K562 (cell line): ENCODE measurements around the gene ARID3A. TPM values are rescaled to one million over a fixed set of nuclear protein-coding genes. Genes with fewer than 3 reads are reported as not detected.

ENCODE experiments used
- ATF7 ChIP-seq: fragments of 450-650 bp; IDR thresholded peaks from 2 replicates; pipeline ENCODE4 v1.7.1; 2014; ENCODE audit warnings: mild to moderate bottlenecking, moderate library complexity
- CCNT2 ChIP-seq: IDR thresholded peaks from 2 replicates; pipeline ENCODE4 v1.6.1; 2011; ENCODE audit warnings: borderline replicate concordance, low read depth, mild to moderate bottlenecking, moderate library complexity, mixed read lengths, low read length; ENCODE audit not compliant: insufficient read length; ENCODE audit errors: extremely low read depth
- ESRRA ChIP-seq: fragments of 450-650 bp; IDR thresholded peaks from 2 replicates; pipeline ENCODE4 v1.6.1; 2014; ENCODE audit warnings: low read depth, mild to moderate bottlenecking, moderate library complexity, borderline replicate concordance
- KDM5B ChIP-seq: fragments of 200-600 bp; sonication (generic); IDR thresholded peaks from 2 replicates; pipeline ENCODE4 v1.6.1; 2012; ENCODE audit warnings: low read depth, mild to moderate bottlenecking, moderate library complexity, low read length, control low read depth, inconsistent platforms; ENCODE audit not compliant: insufficient replicate concordance
- MEIS2 ChIP-seq: fragments of 450-650 bp; IDR thresholded peaks from 2 replicates; pipeline ENCODE4 v1.6.1; 2014; ENCODE audit warnings: mild to moderate bottlenecking; ENCODE audit not compliant: partially characterized antibody
- RAD21 ChIP-seq, 2 experiments: fragments of 250-450 bp in 1 of 2; fragments of 450-650 bp in 1 of 2; sonication (Bioruptor Pico) in 1 of 2; formaldehyde crosslinking in 1 of 2; IDR thresholded peaks in 1 of 2; conservative IDR thresholded peaks in 1 of 2; 2 replicates each; pipeline versions ENCODE4 v1.4.0 to v1.8.0; 2020 to 2022; ENCODE audit warnings: mild to moderate bottlenecking in 2 of 2, moderate library complexity in 1 of 2
- RFX1 ChIP-seq: fragments of 450-650 bp; IDR thresholded peaks from 2 replicates; pipeline ENCODE4 v1.6.1; 2016; ENCODE audit warnings: mild to moderate bottlenecking, moderate library complexity
- RNF2 ChIP-seq: sonication (generic); IDR thresholded peaks from 2 replicates; pipeline ENCODE4 v1.6.1; 2016
- SIN3B ChIP-seq: fragments of 450-650 bp; IDR thresholded peaks from 2 replicates; pipeline ENCODE4 v1.6.1; 2017; ENCODE audit warnings: low read depth, mild to moderate bottlenecking, moderate library complexity
- SOX6 ChIP-seq: fragments of 450-650 bp; IDR thresholded peaks from 2 replicates; pipeline ENCODE4 v1.6.1; 2014; ENCODE audit warnings: mild to moderate bottlenecking
- XRCC5 ChIP-seq: fragments of 200-400 bp; formaldehyde crosslinking; IDR thresholded peaks from 2 replicates; pipeline ENCODE4 v1.6.1; 2017; ENCODE audit warnings: low read depth, mild to moderate bottlenecking, low read length
- ZBTB17 ChIP-seq: fragments of 450-650 bp; formaldehyde crosslinking; IDR thresholded peaks from 2 replicates; pipeline ENCODE4 v1.4.0; 2020; ENCODE audit warnings: mild to moderate bottlenecking
- ZBTB43 ChIP-seq: sonication (generic); formaldehyde crosslinking; IDR thresholded peaks from 2 replicates; pipeline ENCODE4 v1.8.0; 2023; ENCODE audit warnings: mild to moderate bottlenecking, missing genetic modification reagents
- ZBTB49 ChIP-seq: sonication (generic); formaldehyde crosslinking; IDR thresholded peaks from 2 replicates; pipeline ENCODE4 v1.8.0; 2022; ENCODE audit warnings: missing genetic modification reagents, mild to moderate bottlenecking, borderline replicate concordance
- ZNF282 ChIP-seq: sonication (generic); formaldehyde crosslinking; IDR thresholded peaks from 2 replicates; pipeline ENCODE4 v1.8.1; 2023; ENCODE audit warnings: missing genetic modification reagents
- ZNF592 ChIP-seq: fragments of 450-650 bp; IDR thresholded peaks from 2 replicates; pipeline ENCODE4 v1.6.1; 2017; ENCODE audit warnings: antibody characterized with exemption, mild to moderate bottlenecking
- ZNF76 ChIP-seq: fragments of 250-450 bp; sonication (Bioruptor Pico); IDR thresholded peaks from 2 replicates; pipeline ENCODE4 v1.4.0; 2020; ENCODE audit warnings: mild to moderate bottlenecking, moderate library complexity, borderline replicate concordance
- ZNF764 ChIP-seq: fragments of 250-450 bp; sonication (Bioruptor Pico); IDR thresholded peaks from 2 replicates; pipeline ENCODE4 v1.4.0; 2020; ENCODE audit warnings: low read depth, mild to moderate bottlenecking, moderate library complexity
- polyA plus RNA-seq, 8 experiments: library from polyadenylated mRNA; depleted of rRNA in 4 of 8; stranded (reverse) in 5 of 8; unstranded in 3 of 8; fragments of >200 nt; fragmentation: Nextera tagmentation in 2 of 8; fragmentation: Illumina TruSeq in 1 of 8; extraction: Ambion mirVana in 2 of 8; extraction: Trizol in 1 of 8; gene quantifications; 2 replicates each; pipeline versions ENCODE4 v1.2.1 to v1.2.3, GENCODE V29; 2011 to 2014; ENCODE audit warnings: inconsistent platforms in 1 of 8, missing spikeins in 1 of 8
- total RNA-seq, 7 experiments: library from RNA; depleted of rRNA in 6 of 7; stranded (reverse); fragments of >200 nt in 6 of 7; fragmentation: Illumina TruSeq in 2 of 7; extraction: Trizol in 2 of 7; gene quantifications; 2 replicates each; pipeline versions ENCODE4 v1.2.1 to v1.2.3, GENCODE V29; 2011 to 2021; ENCODE audit warnings: low replicate concordance in 1 of 7
- TF ChIP-seq, protein P1 (sequence below): fragments of 450-650 bp; formaldehyde crosslinking; IDR thresholded peaks from 2 replicates; pipeline ENCODE4 v1.4.0; 2020; ENCODE audit warnings: mild to moderate bottlenecking

Gene ARID3A
- total and polyA plus RNA-seq, 9 of the 15 experiments (the other 6 are each of a cell fraction or from before 2014, with no cell fraction given), result 1.4 to 118 (median 31.2) TPM

DNA sequence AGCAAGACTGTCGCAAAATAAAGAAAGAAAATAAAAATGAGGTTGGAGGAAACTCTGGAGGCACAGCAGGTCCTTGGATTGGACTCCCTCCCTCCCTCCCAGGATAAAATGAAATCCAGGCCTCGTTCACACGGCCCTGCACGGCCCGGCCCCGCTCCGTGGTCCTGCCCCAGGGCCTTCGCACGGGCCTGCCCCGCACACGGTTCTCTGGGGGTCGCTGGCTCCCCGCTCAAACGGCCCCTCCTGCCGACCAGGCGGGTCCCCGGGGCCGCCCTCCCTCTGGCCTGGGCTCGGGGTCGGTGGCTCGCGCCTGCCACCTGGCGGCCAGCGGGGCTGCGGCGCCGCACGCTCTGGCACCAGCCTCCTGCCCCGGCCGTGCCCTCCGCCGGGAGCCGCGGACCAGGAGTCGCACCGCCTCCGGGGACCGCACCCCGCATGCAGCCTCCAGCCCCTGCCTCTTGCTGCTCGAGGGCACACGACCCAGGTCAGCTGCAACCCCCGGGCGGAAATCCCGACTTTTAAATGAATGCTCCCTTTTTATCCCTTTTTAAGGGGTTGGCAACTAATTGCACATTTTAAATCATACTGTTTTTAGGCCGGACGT lies 56.8 kb downstream of the ARID3A start (continued):
- no peak for TF ChIP-seq RNF2
- TF ChIP-seq ZNF764 (CRISPR knock-in tag), result 0 out of 2 replicates have a peak, but pooled peaks have one; percentile 20
- TF ChIP-seq SIN3B, result peak; percentile 68
- peak; percentile 42; the same call in 1 of the 2 replicates for TF ChIP-seq ATF7
- no peak for TF ChIP-seq MEIS2
- no peak for TF ChIP-seq ZBTB49 (CRISPR knock-in tag)
- peak; percentile 70 for TF ChIP-seq CCNT2
- peak; percentile 34; the same call in 1 of the 2 replicates for TF ChIP-seq ESRRA
- TF ChIP-seq, protein P1, sequence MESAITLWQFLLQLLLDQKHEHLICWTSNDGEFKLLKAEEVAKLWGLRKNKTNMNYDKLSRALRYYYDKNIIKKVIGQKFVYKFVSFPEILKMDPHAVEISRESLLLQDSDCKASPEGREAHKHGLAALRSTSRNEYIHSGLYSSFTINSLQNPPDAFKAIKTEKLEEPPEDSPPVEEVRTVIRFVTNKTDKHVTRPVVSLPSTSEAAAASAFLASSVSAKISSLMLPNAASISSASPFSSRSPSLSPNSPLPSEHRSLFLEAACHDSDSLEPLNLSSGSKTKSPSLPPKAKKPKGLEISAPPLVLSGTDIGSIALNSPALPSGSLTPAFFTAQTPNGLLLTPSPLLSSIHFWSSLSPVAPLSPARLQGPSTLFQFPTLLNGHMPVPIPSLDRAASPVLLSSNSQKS (CRISPR knock-in tag), result no peak
- TF ChIP-seq XRCC5, result peak; percentile 43; the same call in 1 of the 2 replicates
- TF ChIP-seq ZNF282 (CRISPR knock-in tag), result no peak
- TF ChIP-seq RAD21 (CRISPR knock-in tag; conservative IDR thresholded peaks at IDR 0.05 in 1 of 2, IDR thresholded peaks at IDR 0.05 in 1 of 2), result peak; percentile 99
- peak; percentile 30; the same call in 1 of the 2 replicates for TF ChIP-seq SOX6
- TF ChIP-seq RFX1, result no peak
- TF ChIP-seq ZBTB43, result no peak
- TF ChIP-seq ZBTB17 (CRISPR knock-in tag), result peak; percentile 56; the same call in 1 of the 2 replicates
- TF ChIP-seq ZNF76 (CRISPR knock-in tag), result no peak
- TF ChIP-seq KDM5B, result no peak
- peak; percentile 93 for TF ChIP-seq ZNF592
